Mucosa of rectum (tissue), 2 donors: ENCODE data around the gene CMC1.

Experiments
- H3K27ac ChIP-seq, 2 donors: one replicate each; pipeline ENCODE4 v1.7.0; 2013; ENCODE audit warnings: inconsistent platforms in 2 of 2, low read depth in 2 of 2, low read length in 2 of 2
- H3K27me3 ChIP-seq, 2 donors: one replicate each; pipeline ENCODE4 v1.7.0; 2013; ENCODE audit warnings: low read length in 2 of 2; ENCODE audit not compliant: control insufficient read depth in 2 of 2, insufficient read depth in 2 of 2
- H3K36me3 ChIP-seq, 2 donors: one replicate each; pipeline ENCODE4 v1.7.0; 2013; ENCODE audit warnings: low read length in 2 of 2; ENCODE audit not compliant: control insufficient read depth in 2 of 2, insufficient read depth in 2 of 2
- H3K4me1 ChIP-seq, 2 donors: one replicate each; pipeline ENCODE4 v1.7.0; 2013; ENCODE audit warnings: low read length in 2 of 2, mild to moderate bottlenecking in 1 of 2; ENCODE audit not compliant: control insufficient read depth in 2 of 2, insufficient read depth in 2 of 2
- H3K4me3 ChIP-seq, 2 donors: one replicate each; pipeline ENCODE4 v1.7.0; 2013; ENCODE audit warnings: low read length in 2 of 2
- H3K9ac ChIP-seq, 2 donors: one replicate each; pipeline ENCODE4 v1.7.0; 2013; ENCODE audit warnings: low read length in 2 of 2, low read depth in 1 of 2, mild to moderate bottlenecking in 1 of 2
- H3K9me3 ChIP-seq, 2 donors: one replicate each; pipeline ENCODE4 v1.7.0; 2013; ENCODE audit warnings: low read length in 2 of 2; ENCODE audit not compliant: control insufficient read depth in 2 of 2
- donor health status: healthy.
- donor health status: Normal muscosa, but diverticular disease.

The CMC1 gene

DNA sequence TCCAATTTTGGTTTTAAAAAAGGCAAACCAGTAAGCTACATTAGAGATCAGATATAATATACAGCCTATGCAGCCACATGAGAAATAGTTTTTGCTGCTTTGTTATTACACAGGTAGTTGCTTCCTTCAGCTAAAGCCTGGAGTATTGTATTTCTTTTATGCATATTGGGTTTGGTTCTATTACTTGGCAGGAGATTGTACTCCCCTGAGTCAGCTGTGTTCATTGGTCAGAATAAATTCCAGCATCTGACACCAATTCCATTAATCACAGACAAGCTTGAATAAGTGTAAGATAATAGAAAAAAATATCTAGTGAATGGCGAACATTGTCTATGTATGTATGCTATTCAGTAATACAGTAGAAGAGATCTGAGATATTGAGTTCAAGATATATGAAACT, 81.0 kb downstream of the CMC1 start:
- Histone ChIP-seq H3K9me3 (no peaks in the 10 kb centered on the region), H3K27ac (no peak overlapping the region), H3K36me3 (peaks cover 21 to 37% of the 10 kb centered on the region in 2 donors), H3K4me1 (no peaks in the 10 kb centered on the region), H3K4me3 (no peak overlapping the region), H3K27me3 (no peaks in the 10 kb centered on the region), H3K9ac (no peak overlapping the region)

DNA sequence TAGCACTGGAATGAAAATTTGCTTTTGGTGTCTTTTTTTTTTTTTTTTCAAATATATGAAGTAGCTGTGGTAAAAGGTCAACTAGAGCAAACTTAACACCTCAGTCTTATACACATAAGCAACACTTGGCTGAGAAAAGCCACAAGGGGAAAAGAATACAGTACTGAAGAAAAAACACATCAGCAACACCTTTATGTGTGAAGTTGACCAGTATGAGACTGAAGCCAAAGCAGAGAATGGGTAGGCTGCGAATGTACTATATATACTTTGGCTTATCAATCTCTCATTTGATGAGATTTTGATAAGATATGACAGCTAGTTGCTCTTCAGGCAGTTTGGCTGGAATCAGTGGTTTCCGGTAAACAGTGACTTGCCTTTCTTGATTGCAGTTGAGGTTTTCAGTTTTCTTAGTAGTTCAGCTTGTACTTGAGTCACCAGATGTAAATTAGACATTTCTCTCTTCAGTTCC, 85.1 kb downstream of the CMC1 start:
- H3K27me3 ChIP-seq: no peaks in the 10 kb centered on the region
- peaks cover 18 to 22% of the 10 kb centered on the region in 2 donors for H3K36me3 ChIP-seq
- H3K9ac ChIP-seq: no peak overlapping the region
- H3K27ac ChIP-seq: no peak overlapping the region
- no peaks in the 10 kb centered on the region for H3K4me1 ChIP-seq
- H3K4me3 ChIP-seq: no peak overlapping the region
- no peaks in the 10 kb centered on the region for H3K9me3 ChIP-seq

DNA sequence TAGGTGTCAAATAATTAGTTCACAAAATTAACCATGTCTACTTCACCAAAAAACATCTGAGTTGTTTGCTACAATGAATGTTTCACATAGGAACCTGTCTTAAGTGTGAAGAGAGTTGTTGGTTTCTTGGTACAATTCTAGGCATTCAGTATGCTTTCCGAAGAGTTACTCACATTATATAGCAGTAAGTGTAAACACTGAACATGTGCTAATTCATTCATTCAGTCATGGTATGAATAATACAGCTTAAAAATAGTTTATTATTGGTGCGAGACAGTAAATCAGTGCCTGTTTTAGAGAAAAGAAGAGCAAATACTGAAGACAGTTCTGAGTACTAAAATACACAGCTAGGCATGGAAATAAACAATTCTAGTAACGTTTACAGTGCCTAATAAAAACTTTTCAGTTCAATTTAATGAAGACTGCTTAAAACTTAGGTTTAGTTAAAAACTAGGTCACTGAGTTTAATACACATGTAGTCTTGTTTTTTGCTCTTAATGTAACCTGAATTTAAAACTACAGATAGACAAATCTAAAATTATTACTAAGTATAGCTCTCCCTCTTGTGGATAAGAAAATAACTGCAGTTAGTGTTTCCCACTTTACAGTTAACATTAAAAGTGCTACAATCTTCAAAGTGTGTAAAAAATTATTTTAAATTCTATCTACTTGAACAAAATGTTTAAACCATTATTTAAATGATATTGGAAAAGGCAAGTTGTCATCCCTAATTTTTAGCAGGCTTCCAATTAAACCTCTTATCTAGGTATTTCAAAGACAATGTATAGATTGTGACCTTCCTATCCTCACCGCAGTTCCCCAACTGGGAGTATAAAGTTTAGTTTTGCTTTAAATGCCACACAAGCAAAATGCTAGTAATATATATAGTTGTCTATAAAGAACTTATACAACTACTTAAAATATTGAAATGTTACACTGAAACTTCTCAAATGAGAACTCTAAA, 87.1 kb downstream of the CMC1 start:
- H3K36me3 ChIP-seq: peaks cover 16 to 21% of the 10 kb centered on the region in 2 donors
- no peak overlapping the region for H3K4me3 ChIP-seq
- H3K9me3 ChIP-seq: no peaks in the 10 kb centered on the region
- no peaks in the 10 kb centered on the region for H3K4me1 ChIP-seq
- no peak overlapping the region for H3K9ac ChIP-seq
- no peaks in the 10 kb centered on the region for H3K27me3 ChIP-seq
- H3K27ac ChIP-seq: no peak overlapping the region

DNA sequence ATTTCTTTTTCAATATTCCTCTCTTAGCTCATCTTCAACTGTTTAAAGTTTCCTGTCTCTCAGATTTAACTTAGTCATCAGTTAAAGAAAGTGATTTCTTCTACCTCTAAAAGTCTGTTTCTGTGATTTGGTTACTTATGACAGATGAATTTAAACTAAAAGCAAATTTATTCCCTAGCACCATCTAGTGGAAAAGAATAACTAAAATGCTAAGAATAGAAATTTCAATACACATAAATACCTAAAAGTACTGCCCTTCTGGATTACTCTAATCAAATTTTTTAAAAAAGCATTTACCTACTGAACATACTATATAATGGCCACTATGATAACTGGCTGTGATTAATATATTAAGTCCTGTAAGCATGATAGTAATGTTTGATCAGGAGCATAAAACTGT, 93.1 kb downstream of the CMC1 start:
- no peaks in the 10 kb centered on the region for H3K27me3 ChIP-seq
- H3K9me3 ChIP-seq: no peaks in the 10 kb centered on the region
- H3K27ac ChIP-seq: no peak overlapping the region
- H3K36me3 ChIP-seq: peaks cover 7 to 12% of the 10 kb centered on the region in 2 donors
- no peak overlapping the region for H3K4me3 ChIP-seq
- no peaks in the 10 kb centered on the region for H3K4me1 ChIP-seq
- H3K9ac ChIP-seq: no peak overlapping the region

DNA sequence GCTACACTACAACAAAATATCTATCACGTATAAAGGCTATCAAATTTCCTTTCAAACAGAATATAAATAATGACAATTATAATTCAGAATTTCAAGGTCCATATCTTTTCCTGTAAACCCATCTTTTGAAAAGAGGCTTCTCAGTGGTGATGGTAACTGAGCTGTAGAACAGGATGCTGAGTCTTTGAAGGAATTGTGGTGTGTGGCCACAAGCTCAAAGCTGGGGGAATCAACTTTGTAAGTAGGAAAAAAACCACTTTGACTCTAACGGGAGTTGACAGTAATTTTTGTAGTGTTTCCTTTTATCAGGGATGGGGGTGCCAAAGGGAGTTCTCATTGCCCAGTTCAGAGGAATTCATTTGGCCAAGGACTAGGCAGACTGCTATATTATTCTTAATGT, 93.8 kb downstream of the CMC1 start:
- no peaks in the 10 kb centered on the region for H3K27me3 ChIP-seq
- no peak overlapping the region for H3K4me3 ChIP-seq
- no peak overlapping the region for H3K9ac ChIP-seq
- peaks cover 7 to 12% of the 10 kb centered on the region in 2 donors for H3K36me3 ChIP-seq
- H3K4me1 ChIP-seq: no peaks in the 10 kb centered on the region
- no peaks in the 10 kb centered on the region for H3K9me3 ChIP-seq
- H3K27ac ChIP-seq: no peak overlapping the region

DNA sequence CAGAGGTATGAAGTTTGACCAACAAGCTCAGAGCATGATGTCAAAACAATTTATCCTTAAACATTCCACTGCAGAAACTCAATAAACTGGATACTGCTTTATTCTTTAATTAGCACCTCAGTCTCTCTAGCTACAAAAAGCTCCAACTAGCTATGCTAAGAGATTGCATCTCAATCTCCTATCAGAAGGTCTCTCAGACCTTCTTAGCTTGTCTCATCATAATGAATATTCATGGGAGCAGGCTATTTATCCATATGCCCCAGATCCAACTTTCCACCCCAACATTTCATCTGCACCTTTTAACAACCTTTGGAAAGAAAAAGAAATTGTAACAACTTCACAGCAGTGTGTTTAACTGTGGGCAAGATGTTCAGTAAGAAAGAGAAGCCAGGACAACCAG, 95.8 kb downstream of the CMC1 start:
- no peaks in the 10 kb centered on the region for H3K27me3 ChIP-seq
- H3K36me3 ChIP-seq: peaks cover 7% of the 10 kb centered on the region in 2 donors
- no peaks in the 10 kb centered on the region for H3K9me3 ChIP-seq
- H3K27ac ChIP-seq: no peak overlapping the region
- H3K4me1 ChIP-seq: no peaks in the 10 kb centered on the region
- H3K4me3 ChIP-seq: no peak overlapping the region
- H3K9ac ChIP-seq: no peak overlapping the region

DNA sequence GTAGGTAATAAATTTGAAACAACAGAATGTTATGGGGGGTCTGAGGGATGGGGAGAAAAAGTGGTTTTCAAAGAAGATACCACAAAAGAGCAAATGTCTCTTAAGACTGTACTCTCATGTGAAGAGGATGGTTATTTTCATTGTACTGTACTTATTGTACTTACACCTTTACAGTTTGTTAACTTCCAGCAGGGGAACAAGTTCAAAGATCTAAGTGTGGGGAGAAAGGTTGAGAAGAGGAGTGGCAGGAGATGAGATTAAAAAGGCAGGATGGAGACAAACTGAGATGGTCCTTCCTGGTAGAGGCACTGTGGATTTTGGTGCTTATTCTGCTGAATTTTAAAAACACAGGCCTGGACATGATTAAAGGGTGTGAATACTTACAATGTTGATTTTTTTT, 101.7 kb downstream of the CMC1 start:
- no peaks in the 10 kb centered on the region for H3K27me3 ChIP-seq
- no peaks in the 10 kb centered on the region for H3K9me3 ChIP-seq
- H3K27ac ChIP-seq: no peak overlapping the region
- peaks cover 0 to 1% of the 10 kb centered on the region in 2 donors for H3K36me3 ChIP-seq
- no peak overlapping the region for H3K9ac ChIP-seq
- no peak overlapping the region for H3K4me3 ChIP-seq
- peaks cover 6 to 17% of the 10 kb centered on the region in 2 donors for H3K4me1 ChIP-seq

DNA sequence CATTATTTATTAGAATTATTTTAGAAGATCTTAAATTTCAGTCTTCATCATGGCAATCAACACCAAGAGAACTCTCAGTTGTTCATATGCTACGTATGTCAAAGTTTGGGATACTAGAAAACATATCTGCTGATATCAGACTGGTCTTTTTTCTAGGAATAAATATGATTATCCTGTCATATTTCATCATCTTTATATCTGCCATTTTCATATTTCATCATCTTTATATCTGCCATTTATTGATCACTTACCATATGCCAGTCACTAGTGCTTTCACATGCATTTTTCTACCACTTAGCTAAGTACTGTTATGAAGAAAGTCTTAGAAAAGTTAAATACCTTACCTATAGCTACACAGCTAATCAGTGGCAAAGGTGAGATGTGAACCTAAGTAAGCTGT, 104.3 kb downstream of the CMC1 start:
- no peak overlapping the region for H3K4me3 ChIP-seq
- H3K27ac ChIP-seq: no peak overlapping the region
- no peaks in the 10 kb centered on the region for H3K27me3 ChIP-seq
- peaks cover 6 to 24% of the 10 kb centered on the region in 2 donors for H3K4me1 ChIP-seq
- no peak overlapping the region for H3K9ac ChIP-seq
- no peaks in the 10 kb centered on the region for H3K36me3 ChIP-seq
- no peaks in the 10 kb centered on the region for H3K9me3 ChIP-seq

DNA sequence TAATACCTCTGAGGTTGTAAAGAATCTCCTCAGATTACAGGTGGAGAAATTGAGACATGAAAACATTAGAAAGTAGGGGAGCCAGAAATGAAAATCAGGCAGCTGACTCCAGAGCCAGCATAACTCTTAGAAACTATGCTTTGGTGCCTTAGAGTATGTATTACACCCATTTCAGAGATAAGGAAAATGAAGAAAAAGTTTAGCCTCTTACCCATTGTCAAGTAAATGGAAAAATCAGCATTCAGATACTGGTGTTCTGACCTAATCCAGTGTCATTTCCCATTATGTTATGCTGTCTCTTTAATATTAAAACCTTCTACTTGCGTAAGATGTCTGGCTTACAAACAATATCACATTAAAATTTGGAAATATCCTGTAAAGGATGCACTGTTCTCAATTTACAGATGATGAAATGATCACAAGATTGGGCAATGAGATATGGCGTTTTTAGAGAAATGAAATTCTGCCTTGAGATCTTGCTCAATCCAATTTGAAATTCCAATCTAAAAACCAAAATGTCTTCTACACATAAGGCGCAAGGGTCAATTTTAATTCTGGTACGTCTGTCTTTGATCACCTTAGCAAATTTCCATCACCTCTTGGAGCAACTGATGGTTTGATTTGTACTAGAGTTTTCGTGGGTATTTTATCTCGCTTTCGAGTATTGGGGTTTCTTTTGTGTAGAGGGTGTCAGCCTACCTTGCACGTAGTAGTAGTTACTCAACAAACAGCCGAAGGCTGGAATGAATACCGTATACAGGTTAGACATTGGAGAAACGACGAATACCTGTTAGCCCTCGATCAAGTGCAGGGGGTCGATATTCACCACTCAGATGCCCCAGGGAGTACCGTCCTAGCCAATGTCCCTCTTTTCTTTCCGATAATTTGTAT, 106.2 kb downstream of the CMC1 start:
- H3K27me3 ChIP-seq: no peaks in the 10 kb centered on the region
- peak overlapping the region; percentile 98 for H3K27ac ChIP-seq
- peak overlapping the region; percentile 92 to 98 for H3K9ac ChIP-seq
- peak overlapping the region; percentile 93 to 96 for H3K4me3 ChIP-seq
- H3K4me1 ChIP-seq: peaks cover 6 to 24% of the 10 kb centered on the region in 2 donors
- no peaks in the 10 kb centered on the region for H3K9me3 ChIP-seq
- no peaks in the 10 kb centered on the region for H3K36me3 ChIP-seq

DNA sequence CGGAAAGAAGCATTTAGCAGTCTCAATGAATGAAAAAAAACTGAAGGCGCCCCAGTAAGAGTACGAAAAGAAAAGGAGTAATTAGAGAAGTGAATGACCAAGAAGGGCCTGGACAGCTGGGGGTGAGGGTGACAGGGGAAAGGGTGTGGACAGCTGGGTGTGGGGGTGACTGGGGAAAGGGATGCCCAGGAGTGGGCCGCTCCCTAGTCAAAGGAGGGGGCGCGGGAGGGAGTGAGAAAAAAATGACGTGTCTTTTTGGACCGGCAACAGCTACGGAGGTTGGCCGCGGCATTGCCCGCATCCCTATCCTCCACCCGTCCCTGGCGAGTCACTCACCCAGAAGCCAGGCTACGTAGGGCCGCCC, 106.8 kb downstream of the CMC1 start:
- Histone ChIP-seq H3K4me1 (peaks cover 6 to 24% of the 10 kb centered on the region in 2 donors), H3K27ac (peak overlapping the region; percentile 98), H3K4me3 (peak overlapping the region; percentile 93 to 96), H3K9me3 (no peaks in the 10 kb centered on the region), H3K9ac (peak overlapping the region; percentile 92 to 98), H3K36me3 (no peaks in the 10 kb centered on the region), H3K27me3 (no peaks in the 10 kb centered on the region)
